CD4-positive, alpha-beta T cell treated with Interferon alpha-2 for 1 hour (primary cell): ENCODE measurements around the gene DAAM2.

Experiments used
- DNase-seq, 2 donors: peaks; one replicate each; pipeline ENCODE4 v3.0.0-alpha.2; 2020 to 2022

The DAAM2 gene

GRCh38 chr6:39912446-39912845 is 120.3 kb downstream of the DAAM2 start:
- no peak for DNase-seq

- no peak for DNase-seq
Measured at GRCh38 chr6:39913391-39913916, 121.3 kb downstream of the DAAM2 start.

DNA sequence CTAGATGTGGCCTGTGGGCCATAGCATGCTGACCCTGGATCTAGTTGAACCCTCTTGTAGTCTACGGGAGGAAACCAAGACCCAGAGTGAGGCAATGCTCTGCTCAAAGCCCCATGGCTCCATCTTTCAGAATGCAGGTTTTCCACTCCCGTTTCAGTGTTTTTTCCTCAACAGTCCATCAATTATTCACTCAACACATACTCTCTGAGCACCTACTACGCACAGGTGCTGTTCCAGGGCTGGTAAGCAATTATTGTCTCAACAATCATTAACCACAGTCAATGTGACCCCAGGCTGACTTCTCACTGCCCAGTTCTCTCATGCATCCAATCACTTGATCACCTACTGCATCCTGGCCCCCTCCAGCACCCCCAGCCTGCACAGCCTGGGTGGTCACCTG is 122.1 kb downstream of the DAAM2 start:
- no peak for DNase-seq

- no peak for DNase-seq
Measured at GRCh38 chr6:39915866-39916265, 123.7 kb downstream of the DAAM2 start.

DNA sequence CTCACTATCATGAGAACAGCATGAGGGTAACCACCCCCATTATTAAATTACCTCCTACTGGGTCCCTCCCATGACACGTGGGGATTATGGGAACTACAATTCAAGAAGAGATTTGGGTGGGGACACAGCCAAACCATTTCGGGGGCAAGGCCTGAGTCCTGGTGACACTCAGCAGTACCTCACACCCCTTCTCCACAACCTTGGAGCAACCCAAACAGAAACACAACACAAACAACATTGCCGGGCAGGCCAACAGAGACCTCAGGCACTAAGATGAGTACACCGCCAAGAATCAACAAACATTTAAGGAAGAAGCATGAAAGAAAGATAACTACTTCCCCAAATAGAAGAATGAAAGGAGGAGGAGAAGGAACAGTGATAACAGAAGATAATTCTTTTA is 125.2 kb downstream of the DAAM2 start:
- DNase-seq, result no peak

DNA sequence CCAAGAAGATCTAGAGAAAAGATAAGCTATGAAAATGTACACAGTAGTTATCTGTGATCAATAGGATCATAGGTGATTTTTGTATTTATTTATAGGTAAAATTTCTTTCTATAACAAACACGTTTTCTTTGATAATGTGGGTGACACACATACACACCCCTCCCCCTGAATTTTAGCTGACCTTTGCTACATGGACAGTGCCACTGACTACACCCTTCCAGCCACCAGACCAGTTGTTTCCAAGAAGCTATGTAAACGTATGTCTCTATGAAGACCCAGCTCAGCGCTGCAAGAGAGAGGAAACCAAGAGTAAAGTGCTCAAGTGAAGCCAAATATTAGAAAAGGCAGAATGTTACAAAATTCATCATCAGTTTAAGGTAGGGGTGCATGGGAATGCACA is 125.8 kb downstream of the DAAM2 start:
- DNase-seq, result no peak

- DNase-seq, result no peak
Measured at GRCh38 chr6:39918831-39919230, 126.7 kb downstream of the DAAM2 start.

- no peak for DNase-seq
Measured at GRCh38 chr6:39920157-39920556, 128.0 kb downstream of the DAAM2 start.

- no peak for DNase-seq
Measured at GRCh38 chr6:39922821-39923220, 130.6 kb downstream of the DAAM2 start.

- no peak for DNase-seq
Measured at GRCh38 chr6:39923394-39923793, 131.2 kb downstream of the DAAM2 start.

GRCh38 chr6:39923861-39924260 is 131.7 kb downstream of the DAAM2 start:
- no peak for DNase-seq

- DNase-seq, result no peak
Measured at GRCh38 chr6:39924283-39924682, 132.1 kb downstream of the DAAM2 start.

- no peak for DNase-seq
Measured at GRCh38 chr6:39925191-39925930, 133.2 kb downstream of the DAAM2 start.

DNA sequence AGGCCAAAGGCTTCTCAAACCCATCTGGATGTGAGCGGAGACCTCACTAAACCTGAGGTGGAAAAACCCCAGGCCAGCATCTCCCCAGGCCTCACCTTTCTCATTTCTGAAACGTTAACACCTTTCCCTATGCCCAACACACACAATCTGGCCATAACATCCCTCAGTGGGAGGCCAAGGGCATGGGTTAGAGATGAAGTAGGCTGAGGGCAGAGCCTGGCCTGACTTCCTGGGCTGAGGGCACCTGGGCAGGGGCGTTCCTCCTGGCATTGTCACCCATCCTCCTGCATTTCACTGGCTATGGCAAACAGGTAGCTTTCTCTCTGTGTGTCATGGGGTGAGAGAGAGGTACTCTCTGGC is 133.7 kb downstream of the DAAM2 start:
- DNase-seq, result no peak

GRCh38 chr6:39926668-39927067 is 134.5 kb downstream of the DAAM2 start:
- no peak for DNase-seq

DNA sequence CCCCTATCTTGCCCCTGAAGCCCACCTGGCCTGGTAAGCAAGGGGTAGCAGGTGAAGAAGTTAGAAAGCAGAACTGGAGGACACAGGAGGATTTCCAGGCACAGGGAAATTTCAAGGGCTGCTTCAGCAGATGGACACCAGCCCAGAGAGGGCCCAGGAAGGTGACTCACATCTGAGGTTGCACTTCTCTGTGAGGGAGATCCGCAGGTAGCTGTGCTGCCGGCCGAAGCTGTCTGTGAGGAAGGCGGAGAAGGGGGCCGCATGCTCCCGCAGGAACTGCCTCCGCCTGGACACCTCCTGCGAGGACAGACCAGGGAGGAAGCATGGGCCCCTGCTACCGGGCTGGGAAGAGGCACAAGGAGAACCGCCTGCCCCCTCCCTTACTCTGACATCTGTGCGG is 135.0 kb downstream of the DAAM2 start:
- no peak for DNase-seq

GRCh38 chr6:39929039-39929732 is 137.0 kb downstream of the DAAM2 start:
- no peak for DNase-seq

GRCh38 chr6:39929733-39930461 is 137.7 kb downstream of the DAAM2 start:
- no peak for DNase-seq

- no peak for DNase-seq
Measured at GRCh38 chr6:39930540-39930939, 138.4 kb downstream of the DAAM2 start.

DNA sequence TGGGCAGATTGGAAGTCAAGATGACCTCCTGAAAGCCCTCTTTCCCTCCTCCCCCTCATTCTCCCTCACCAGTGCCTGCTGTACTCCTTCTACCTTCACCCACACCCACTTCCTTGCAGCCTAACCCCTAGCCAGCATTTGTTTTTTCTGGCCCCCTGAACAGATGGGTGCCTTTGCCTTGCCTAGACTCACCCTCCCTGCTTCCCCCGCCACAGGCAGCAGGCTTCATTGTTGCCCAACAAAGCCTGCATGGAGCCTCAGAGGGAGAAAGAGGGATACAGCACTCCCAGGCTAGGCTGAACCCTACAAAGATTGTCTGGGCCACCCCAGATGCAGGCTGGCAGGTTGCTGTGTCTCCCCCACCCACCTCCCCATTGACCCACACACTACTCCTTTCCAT is 139.4 kb downstream of the DAAM2 start:
- no peak for DNase-seq

- no peak for DNase-seq
Measured at GRCh38 chr6:39932386-39932910, 140.3 kb downstream of the DAAM2 start.

GRCh38 chr6:39933669-39934130 is 141.5 kb downstream of the DAAM2 start:
- DNase-seq, result no peak

DNA sequence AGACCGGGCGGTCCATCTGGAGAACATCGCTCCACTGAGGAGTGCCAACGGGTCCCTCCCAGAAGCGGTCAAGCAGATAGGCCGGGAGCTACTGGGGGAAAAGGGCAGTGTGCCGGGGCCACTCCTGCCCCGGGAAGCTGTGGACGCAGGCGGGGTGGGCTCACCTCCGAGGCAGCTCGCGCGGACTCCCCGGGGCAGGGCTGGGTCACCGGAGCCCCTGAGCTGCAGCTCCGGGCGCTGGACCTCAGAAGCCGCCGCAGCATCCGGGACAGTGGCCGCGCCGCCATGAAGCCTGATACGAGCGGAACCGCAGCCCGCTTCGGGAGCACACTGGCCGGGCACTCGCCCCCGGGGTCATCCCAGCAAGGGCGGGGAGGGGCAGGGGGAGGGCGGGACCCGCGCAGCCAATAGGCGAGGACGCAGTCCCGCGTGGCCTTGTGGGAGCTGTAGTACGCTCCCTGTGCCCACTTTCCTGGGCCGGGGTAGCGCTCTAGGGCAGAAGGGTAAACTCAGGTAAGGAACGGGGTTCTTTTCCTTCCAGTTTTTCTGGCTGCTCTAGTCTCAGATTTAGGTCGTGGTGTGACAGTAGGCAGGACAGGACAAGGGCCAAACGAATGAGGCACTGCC is 142.1 kb downstream of the DAAM2 start, which contains the start of gene MOCS1:
Gene MOCS1, minus strand, starts transcription at position 332 of the 627 bp plus-strand sequence. Its CDS starts 45 bp downstream, at position 287.
- DNase-seq, result peak; percentile 6 to 28
